ENCODE measurements around the gene LRRC1.

The LRRC1 gene

GRCh38 chr6:53861518-53861917 is 66.7 kb downstream of the LRRC1 start:
- Histone ChIP-seq H2BK120ac (ENCODE audit: low read depth, low read length) (no peak overlapping the region), H3K27me3 (ENCODE audit: control insufficient read depth in 3 of 3, insufficient read depth in 3 of 3, low read depth in 1 of 3, low read length in 3 of 3) (no peaks in the 10 kb centered on the region), H3K4me2 (ENCODE audit: insufficient read depth, low read length, poor library complexity, severe bottlenecking) (no peak overlapping the region), H3K27ac (replicated peaks; ENCODE audit: low read length) (no peak overlapping the region), H3K4me1 (ENCODE audit: control insufficient read depth in 2 of 2, insufficient read depth in 1 of 2, low read depth in 1 of 2, low read length in 2 of 2) (peaks cover 9 to 17% of the 10 kb centered on the region in 2 donors), H4K91ac (ENCODE audit: low read depth, low read length, poor library complexity) (no peak overlapping the region), H2AFZ (ENCODE audit: low read length) (no peak overlapping the region), H3K23ac (ENCODE audit: low read depth, low read length, poor library complexity) (no peak overlapping the region), H3K36me3 (replicated peaks in 1 of 2; ENCODE audit: control insufficient read depth in 2 of 2, insufficient read depth in 2 of 2, low read length in 2 of 2) (no peaks in the 10 kb centered on the region), H2AK5ac (ENCODE audit: low read depth, low read length) (no peak overlapping the region), H2BK15ac (ENCODE audit: low read length) (no peak overlapping the region), H2BK5ac (ENCODE audit: low read length) (no peak overlapping the region), H4K8ac (ENCODE audit: low read depth, low read length) (no peak overlapping the region), H2BK12ac (ENCODE audit: low read length) (no peak overlapping the region), H3K4ac (ENCODE audit: low read length) (no peak overlapping the region), H3K14ac (ENCODE audit: low read length) (no peak overlapping the region), H3K9ac (ENCODE audit: low read depth, low read length, poor library complexity) (no peak overlapping the region), H3K9me3 (replicated peaks in 1 of 2; ENCODE audit: control insufficient read depth in 2 of 2, insufficient read depth in 1 of 2, low read depth in 1 of 2, low read length in 2 of 2) (peaks cover 0 to 2% of the 10 kb centered on the region in 2 donors), H3K4me3 (ENCODE audit: low read length in 2 of 2) (no peak overlapping the region), H3K18ac (ENCODE audit: low read length) (no peak overlapping the region), H3K79me1 (ENCODE audit: low read depth, low read length) (no peaks in the 10 kb centered on the region)
- WGBS, 2 donors (ENCODE audit: extremely low coverage in 2 of 2, insufficient read length in 2 of 2, insufficient replicate concordance in 1 of 2), result no CpG with 5 or more reads among the region's 3 CpGs
- no peak for DNase-seq (ENCODE audit: low spot score)

DNA sequence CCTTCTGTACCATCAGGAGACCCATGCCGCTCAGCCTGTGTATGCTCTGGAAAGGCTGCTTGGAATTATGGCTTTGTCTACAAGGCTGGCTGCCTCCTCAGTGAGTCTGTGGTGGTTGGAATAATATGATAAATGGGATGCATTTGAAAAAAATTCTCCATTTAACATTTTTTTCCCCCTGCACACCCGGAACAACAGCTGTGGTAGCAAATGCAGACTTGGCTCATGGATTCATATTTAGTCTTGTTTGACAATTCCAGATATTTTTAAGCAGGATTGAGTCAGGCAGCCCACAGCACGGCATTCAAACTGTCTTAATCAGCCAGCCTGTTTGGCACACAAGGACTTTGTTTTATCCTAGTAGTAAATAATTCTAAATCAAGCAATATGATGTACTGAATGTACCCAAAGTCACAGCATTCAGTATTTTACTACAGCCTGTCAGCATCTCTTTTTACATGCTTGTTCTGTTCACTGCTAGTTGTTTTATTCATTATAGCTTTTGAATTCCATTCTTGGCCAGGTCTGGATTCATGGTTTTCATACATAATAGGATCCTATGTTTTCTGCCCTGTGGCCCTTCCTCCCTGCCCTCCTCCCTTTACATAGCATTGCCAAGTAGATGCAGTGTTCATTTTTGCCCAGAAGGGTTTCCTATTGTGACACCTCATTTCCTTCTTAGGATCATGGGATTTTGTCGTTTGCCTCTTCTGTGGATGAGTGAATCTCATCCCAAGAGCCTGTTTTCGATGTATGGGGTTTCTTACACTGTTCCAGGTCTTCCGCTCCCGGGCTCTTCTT is 68.1 kb downstream of the LRRC1 start:
- Histone ChIP-seq H3K9ac (ENCODE audit: low read depth, low read length, poor library complexity) (no peak overlapping the region), H3K4me2 (ENCODE audit: insufficient read depth, low read length, poor library complexity, severe bottlenecking) (no peak overlapping the region), H3K4me1 (ENCODE audit: control insufficient read depth in 2 of 2, insufficient read depth in 1 of 2, low read depth in 1 of 2, low read length in 2 of 2) (peaks cover 5 to 10% of the 10 kb centered on the region in 2 donors), H3K4ac (ENCODE audit: low read length) (no peak overlapping the region), H3K9me3 (replicated peaks in 1 of 2; ENCODE audit: control insufficient read depth in 2 of 2, insufficient read depth in 1 of 2, low read depth in 1 of 2, low read length in 2 of 2) (peaks cover 2% of the 10 kb centered on the region in 2 donors), H3K18ac (ENCODE audit: low read length) (no peak overlapping the region), H2AFZ (ENCODE audit: low read length) (no peak overlapping the region), H2BK15ac (ENCODE audit: low read length) (no peak overlapping the region), H3K27me3 (ENCODE audit: control insufficient read depth in 3 of 3, insufficient read depth in 3 of 3, low read depth in 1 of 3, low read length in 3 of 3) (no peaks in the 10 kb centered on the region), H3K4me3 (ENCODE audit: low read length in 2 of 2) (no peak overlapping the region), H4K91ac (ENCODE audit: low read depth, low read length, poor library complexity) (no peak overlapping the region), H3K36me3 (replicated peaks in 1 of 2; ENCODE audit: control insufficient read depth in 2 of 2, insufficient read depth in 2 of 2, low read length in 2 of 2) (no peaks in the 10 kb centered on the region), H4K8ac (ENCODE audit: low read depth, low read length) (no peak overlapping the region), H3K27ac (replicated peaks; ENCODE audit: low read length) (no peak overlapping the region), H2AK5ac (ENCODE audit: low read depth, low read length) (no peak overlapping the region), H3K14ac (ENCODE audit: low read length) (no peak overlapping the region), H3K23ac (ENCODE audit: low read depth, low read length, poor library complexity) (no peak overlapping the region), H3K79me1 (ENCODE audit: low read depth, low read length) (no peaks in the 10 kb centered on the region), H2BK12ac (ENCODE audit: low read length) (no peak overlapping the region), H2BK5ac (ENCODE audit: low read length) (no peak overlapping the region), H2BK120ac (ENCODE audit: low read depth, low read length) (no peak overlapping the region)
- DNase-seq (ENCODE audit: low spot score), result no peak
- no CpG with 5 or more reads among the region's 7 CpGs for WGBS, 2 donors (ENCODE audit: extremely low coverage in 2 of 2, insufficient read length in 2 of 2, insufficient replicate concordance in 1 of 2)

DNA sequence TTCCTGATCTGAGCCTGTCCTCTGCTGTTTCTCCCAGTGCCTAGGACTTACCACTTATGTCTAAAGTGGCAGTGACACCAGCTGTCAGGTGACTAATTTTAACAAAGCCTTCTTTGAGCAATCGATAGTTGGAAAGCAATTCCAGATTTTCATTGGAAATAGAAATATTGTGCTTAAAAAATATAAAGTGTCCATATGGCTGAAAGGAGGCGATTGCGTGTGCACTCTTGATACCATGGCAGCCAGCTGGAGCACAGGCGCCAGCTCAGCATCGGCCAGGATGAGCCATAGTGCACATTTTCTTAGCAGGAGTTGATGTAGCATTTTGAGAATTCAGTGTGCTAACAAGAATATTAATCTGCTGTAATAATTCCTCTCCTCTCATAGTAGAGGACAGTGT is 70.0 kb downstream of the LRRC1 start:
- Histone ChIP-seq H2BK12ac (ENCODE audit: low read length) (no peak overlapping the region), H3K27me3 (ENCODE audit: control insufficient read depth in 3 of 3, insufficient read depth in 3 of 3, low read depth in 1 of 3, low read length in 3 of 3) (no peaks in the 10 kb centered on the region), H3K4ac (ENCODE audit: low read length) (no peak overlapping the region), H3K4me3 (ENCODE audit: low read length in 2 of 2) (no peak overlapping the region), H2BK5ac (ENCODE audit: low read length) (no peak overlapping the region), H3K9ac (ENCODE audit: low read depth, low read length, poor library complexity) (no peak overlapping the region), H4K91ac (ENCODE audit: low read depth, low read length, poor library complexity) (no peak overlapping the region), H3K18ac (ENCODE audit: low read length) (no peak overlapping the region), H3K27ac (replicated peaks; ENCODE audit: low read length) (no peak overlapping the region), H3K36me3 (replicated peaks in 1 of 2; ENCODE audit: control insufficient read depth in 2 of 2, insufficient read depth in 2 of 2, low read length in 2 of 2) (no peaks in the 10 kb centered on the region), H3K4me2 (ENCODE audit: insufficient read depth, low read length, poor library complexity, severe bottlenecking) (no peak overlapping the region), H3K9me3 (replicated peaks in 1 of 2; ENCODE audit: control insufficient read depth in 2 of 2, insufficient read depth in 1 of 2, low read depth in 1 of 2, low read length in 2 of 2) (peaks cover 2% of the 10 kb centered on the region in 2 donors), H3K23ac (ENCODE audit: low read depth, low read length, poor library complexity) (no peak overlapping the region), H2AK5ac (ENCODE audit: low read depth, low read length) (no peak overlapping the region), H3K79me1 (ENCODE audit: low read depth, low read length) (no peaks in the 10 kb centered on the region), H3K14ac (ENCODE audit: low read length) (no peak overlapping the region), H2AFZ (ENCODE audit: low read length) (no peak overlapping the region), H2BK120ac (ENCODE audit: low read depth, low read length) (no peak overlapping the region), H3K4me1 (ENCODE audit: control insufficient read depth in 2 of 2, insufficient read depth in 1 of 2, low read depth in 1 of 2, low read length in 2 of 2) (peaks cover 4 to 10% of the 10 kb centered on the region in 2 donors), H2BK15ac (ENCODE audit: low read length) (no peak overlapping the region), H4K8ac (ENCODE audit: low read depth, low read length) (no peak overlapping the region)
- no CpG with 5 or more reads among the region's 5 CpGs for WGBS, 2 donors (ENCODE audit: extremely low coverage in 2 of 2, insufficient read length in 2 of 2, insufficient replicate concordance in 1 of 2)
- DNase-seq (ENCODE audit: low spot score), result no peak

- H2BK120ac ChIP-seq (ENCODE audit: low read depth, low read length), result no peak overlapping the region
- no peak overlapping the region for H4K8ac ChIP-seq (ENCODE audit: low read depth, low read length)
- H3K27ac ChIP-seq (replicated peaks; ENCODE audit: low read length), result no peak overlapping the region
Measured at GRCh38 chr6:53866226-53866625, 71.4 kb downstream of the LRRC1 start.

More at GRCh38 chr6:53866226-53866625, 71.4 kb downstream of the LRRC1 start:
- WGBS, 2 donors (ENCODE audit: extremely low coverage in 2 of 2, insufficient read length in 2 of 2, insufficient replicate concordance in 1 of 2), result no CpG with 5 or more reads among the region's 4 CpGs
- no peak overlapping the region for H3K14ac ChIP-seq (ENCODE audit: low read length)
- no peak overlapping the region for H2BK12ac ChIP-seq (ENCODE audit: low read length)
- no peak overlapping the region for H2BK15ac ChIP-seq (ENCODE audit: low read length)
- no peak overlapping the region for H2AFZ ChIP-seq (ENCODE audit: low read length)
- H3K4me3 ChIP-seq (ENCODE audit: low read length in 2 of 2), result no peak overlapping the region
- no peak overlapping the region for H3K18ac ChIP-seq (ENCODE audit: low read length)
- no peak overlapping the region for H4K91ac ChIP-seq (ENCODE audit: low read depth, low read length, poor library complexity)
- no peaks in the 10 kb centered on the region for H3K36me3 ChIP-seq (replicated peaks in 1 of 2; ENCODE audit: control insufficient read depth in 2 of 2, insufficient read depth in 2 of 2, low read length in 2 of 2)
- DNase-seq (ENCODE audit: low spot score), result no peak
- H3K4ac ChIP-seq (ENCODE audit: low read length), result no peak overlapping the region
- no peak overlapping the region for H2AK5ac ChIP-seq (ENCODE audit: low read depth, low read length)
- no peak overlapping the region for H3K4me2 ChIP-seq (ENCODE audit: insufficient read depth, low read length, poor library complexity, severe bottlenecking)
- no peak overlapping the region for H2BK5ac ChIP-seq (ENCODE audit: low read length)
- peaks cover 2% of the 10 kb centered on the region in 2 donors for H3K9me3 ChIP-seq (replicated peaks in 1 of 2; ENCODE audit: control insufficient read depth in 2 of 2, insufficient read depth in 1 of 2, low read depth in 1 of 2, low read length in 2 of 2)
- H3K9ac ChIP-seq (ENCODE audit: low read depth, low read length, poor library complexity), result no peak overlapping the region
- no peaks in the 10 kb centered on the region for H3K27me3 ChIP-seq (ENCODE audit: control insufficient read depth in 3 of 3, insufficient read depth in 3 of 3, low read depth in 1 of 3, low read length in 3 of 3)
- H3K79me1 ChIP-seq (ENCODE audit: low read depth, low read length), result no peaks in the 10 kb centered on the region
- H3K4me1 ChIP-seq (ENCODE audit: control insufficient read depth in 2 of 2, insufficient read depth in 1 of 2, low read depth in 1 of 2, low read length in 2 of 2), result peaks cover 4 to 5% of the 10 kb centered on the region in 2 donors
- no peak overlapping the region for H3K23ac ChIP-seq (ENCODE audit: low read depth, low read length, poor library complexity)
